NCI-H2081 (cell line): ENCODE results near the gene MKNK2.
A peak's percentile ranks its signal among the peaks of the same experiment; 100 is the strongest.

Experiments used
- DNase-seq, 2 experiments: peaks; one replicate each; lab custom pipeline; 2025; lab: John Stamatoyannopoulos, UW

Gene MKNK2

DNA sequence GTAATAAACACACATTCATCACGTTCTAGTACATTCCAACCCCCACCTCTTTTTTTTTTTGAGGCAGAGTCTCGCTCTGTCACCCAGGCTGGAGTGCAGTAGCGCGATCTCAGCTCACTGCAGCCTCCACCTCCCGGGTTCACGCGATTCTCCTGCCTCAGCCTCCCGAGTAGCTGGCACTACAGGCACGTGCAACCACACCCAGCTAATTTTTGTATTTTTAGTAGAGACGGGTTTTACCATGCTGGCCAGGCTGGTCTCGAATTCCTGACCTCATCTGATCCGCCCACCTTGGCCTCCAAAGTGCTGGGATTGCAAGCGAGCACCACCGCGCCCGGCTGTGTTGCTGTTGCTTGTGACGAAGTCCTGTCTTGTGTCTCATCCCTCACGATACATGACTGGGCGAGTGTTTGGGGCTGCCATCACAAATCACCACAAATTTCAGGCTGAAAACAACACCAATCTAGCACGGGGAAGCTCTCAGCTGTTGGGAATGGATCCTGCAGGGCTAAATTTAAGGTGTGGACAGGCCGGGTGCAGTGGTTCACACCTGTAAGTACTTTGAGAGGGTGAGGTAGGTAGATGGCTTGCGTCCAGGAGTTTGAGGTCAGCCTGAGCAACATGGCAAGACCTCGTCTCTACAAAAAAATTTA lies 29.4 kb upstream of the MKNK2 start:
- DNase-seq: no peak

DNA sequence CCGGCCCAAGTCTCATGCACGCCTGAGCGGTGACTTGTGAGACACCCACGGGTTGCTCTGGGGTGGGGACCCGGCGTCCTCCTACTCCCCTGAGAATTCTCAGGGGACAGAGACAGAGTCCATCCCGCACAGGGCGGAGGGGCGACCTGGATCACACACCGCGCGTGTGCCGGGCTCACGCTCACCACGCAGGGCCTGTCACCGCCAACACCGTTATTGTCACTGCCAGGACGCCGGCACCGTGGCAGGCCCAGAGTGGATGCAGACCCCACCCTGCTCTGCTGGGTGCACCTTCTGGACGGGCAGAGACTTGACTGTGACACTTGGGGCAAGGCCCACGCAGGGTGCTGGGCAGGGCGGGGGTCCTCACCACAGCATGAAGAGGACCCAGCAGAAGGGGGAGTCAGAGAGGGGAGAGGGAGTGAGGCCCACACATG lies 28.8 kb upstream of the MKNK2 start:
- no peak for DNase-seq

DNA sequence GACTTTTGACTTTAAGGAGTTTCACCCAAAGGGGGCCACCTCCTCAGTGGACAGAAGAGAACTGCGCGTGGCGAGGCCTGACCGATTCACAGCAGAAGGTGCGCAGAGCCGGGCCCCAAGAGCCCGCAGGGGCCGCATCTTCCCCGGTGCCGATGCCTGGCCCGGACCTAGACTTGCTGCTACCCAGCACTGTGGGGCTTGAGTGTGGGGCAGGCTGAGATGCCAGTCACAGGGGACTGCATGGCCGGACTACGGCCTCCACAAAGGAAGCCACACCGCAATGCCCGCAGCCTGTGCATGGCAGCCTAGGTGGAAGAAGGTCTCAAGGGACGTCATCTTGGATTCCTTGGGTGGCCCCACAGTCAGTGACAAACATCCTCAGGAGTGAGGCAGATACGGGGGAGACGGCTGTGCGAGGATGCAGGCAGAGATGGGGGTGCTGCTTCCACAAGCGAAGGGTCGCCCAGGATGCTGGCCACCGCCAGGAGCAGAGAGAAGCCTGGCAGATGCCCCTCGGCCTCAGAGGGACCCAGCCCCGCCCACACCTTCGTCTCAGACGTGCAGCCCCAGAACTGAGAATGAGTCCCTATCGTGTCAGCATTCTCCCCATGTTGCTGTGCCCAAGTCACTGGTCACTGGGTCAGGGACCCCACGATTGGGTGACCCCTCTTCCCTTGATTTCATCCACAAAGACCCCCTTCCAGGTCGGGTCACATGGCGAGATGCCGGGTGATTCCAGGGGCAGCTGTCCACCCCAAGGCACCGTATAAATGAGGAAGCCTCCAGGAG lies 28.2 kb upstream of the MKNK2 start:
- no peak for DNase-seq

DNA sequence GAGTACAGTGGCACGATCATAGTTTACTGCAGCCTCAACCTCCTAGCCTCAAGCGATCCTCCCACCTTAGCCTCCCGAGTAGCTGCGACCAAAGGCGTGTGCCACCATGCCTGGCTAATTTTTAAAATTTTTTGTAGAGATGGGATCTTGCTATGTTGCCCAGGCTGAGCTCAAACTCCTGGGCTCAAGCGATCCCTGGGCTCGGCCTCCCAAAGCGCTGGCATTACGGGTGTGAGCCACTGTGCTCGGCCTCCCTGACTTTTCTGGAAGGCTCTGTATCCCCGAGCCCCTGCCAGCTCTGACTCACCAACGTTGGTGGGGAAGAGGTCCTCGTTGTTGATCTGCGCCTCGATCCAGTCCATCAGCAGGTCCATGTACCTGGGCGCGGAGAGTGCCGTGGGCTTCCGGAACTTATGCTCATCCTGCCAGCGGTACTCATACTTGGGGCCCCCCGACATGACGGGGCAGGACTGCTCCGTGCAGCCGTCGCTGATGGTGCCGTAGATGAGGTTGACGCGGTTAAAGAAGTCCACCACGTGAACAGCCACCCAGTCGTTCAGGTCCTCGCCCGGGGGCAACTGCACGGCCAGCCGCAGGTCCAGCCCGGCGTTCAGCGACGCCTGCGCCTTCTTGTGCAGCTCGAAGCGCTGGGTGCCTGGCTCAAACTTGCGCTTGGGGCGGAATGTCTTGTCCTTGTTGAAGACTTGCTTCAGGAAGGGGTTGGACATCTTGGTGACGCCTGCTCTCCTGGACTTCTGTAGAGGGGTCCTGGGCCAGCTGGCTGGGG lies 27.0 kb upstream of the MKNK2 start:
- DNase-seq: no peak

DNA sequence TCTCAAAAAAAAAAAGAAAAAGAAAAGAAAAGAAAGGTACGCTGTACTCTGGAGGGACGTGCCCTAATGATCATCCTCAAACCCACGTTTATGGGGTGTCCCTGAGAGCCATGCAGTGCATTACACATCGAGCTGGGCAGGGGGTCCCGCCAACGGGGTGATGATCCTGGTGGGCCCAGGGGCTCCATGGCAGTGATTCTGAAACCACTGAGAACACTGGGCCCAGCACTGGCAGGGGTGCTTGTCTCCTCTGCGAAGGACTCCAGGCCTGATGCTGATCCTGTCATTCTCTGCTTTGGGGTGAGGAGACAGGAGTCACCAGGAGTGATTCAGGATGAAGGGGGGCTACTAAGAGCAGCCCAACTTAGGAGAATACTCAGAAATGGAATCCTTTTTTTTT lies 26.4 kb upstream of the MKNK2 start:
- DNase-seq: no peak

DNA sequence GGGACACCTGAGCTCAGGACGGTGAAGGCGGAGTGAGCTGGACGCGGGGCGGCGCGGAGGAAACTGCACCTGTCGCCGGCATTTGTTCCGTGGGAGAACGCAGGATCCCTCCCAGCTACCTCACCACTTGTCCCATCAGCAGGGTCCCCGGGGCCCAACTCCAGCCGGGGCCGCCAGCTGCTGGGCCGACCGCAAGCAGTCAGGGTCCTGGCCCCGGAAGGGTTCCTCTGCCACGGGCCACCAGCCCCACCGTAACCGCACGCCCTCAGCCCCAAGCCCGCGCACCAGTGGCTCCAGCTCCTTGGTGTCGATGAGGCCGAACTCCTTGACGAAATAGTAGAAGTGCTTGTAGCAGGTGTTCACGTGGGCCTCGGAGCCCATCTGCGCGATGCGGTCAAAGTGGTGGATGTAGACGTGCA lies 25.5 kb upstream of the MKNK2 start:
- no peak for DNase-seq

DNA sequence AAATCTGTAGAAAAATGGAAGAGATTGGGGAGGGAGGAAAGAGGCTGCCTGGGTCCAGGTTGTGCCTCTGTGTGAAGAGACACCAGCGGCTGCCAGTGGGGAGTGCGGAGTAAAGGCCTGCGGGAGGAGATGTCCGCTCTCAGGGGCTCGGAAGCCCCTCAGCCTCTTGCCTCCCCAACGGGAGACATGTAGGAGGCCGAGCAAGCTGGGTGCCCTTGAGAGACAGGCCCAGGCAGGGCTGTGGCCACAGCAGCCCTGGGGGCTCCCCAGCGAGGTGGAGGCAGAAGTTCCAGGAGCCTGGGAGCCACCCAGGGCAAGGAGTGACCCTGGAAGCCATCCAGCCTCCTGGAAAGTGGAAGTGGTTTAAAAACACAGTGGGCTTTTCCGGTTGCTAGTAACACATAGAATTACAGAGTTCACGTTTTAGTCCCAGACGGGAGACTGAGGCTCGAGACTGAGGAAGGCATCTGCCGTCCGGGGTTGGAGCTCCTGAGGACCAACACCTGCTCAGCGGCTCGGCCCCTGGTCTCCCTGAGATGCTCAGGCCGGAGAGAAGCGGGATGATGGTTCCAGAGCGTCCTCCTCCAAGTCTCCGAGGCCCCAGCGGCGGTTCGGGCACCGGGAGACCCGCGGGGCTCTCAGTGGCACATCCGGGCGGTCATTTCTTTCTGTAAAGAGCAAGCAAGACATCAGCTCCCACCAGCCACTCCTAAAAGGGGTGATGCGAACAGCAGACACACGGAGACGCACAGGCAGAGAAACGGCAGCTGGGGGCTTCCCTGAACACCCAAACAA lies 21.9 kb upstream of the MKNK2 start:
- DNase-seq: no peak

DNA sequence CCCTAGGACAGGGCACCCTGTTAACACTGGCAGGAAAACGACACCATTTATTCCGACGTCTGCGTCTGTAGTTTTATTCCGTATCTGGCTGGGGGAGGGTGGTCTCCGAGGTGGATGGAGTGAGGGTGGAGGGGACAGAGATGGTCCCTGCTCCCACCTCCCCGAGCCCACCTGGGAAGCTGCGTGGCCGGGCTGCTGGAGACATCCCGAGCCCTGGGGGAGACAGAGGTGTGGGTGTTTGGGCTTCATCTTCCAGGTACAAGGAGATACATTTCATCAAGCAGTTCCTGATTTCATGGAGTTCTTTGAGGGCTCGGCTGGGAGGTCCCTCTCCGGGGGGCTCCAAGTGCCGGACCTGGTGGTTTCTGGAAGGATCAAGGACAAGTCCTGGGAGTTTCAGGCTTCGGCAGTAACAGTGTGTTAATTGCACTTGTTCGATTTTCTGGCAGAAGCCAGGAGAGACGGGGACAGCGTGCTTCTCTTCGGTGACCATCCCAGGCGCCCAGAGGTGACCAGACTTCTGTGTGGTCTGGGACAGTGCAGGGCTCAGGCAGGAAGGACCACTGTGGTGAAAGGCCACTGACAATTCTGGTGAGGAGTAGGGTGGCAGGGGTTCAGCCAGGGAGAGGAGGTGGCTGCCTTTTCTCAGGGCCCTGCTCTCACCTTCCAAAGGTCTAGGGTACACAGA lies 20.1 kb upstream of the MKNK2 start:
- no peak for DNase-seq

DNA sequence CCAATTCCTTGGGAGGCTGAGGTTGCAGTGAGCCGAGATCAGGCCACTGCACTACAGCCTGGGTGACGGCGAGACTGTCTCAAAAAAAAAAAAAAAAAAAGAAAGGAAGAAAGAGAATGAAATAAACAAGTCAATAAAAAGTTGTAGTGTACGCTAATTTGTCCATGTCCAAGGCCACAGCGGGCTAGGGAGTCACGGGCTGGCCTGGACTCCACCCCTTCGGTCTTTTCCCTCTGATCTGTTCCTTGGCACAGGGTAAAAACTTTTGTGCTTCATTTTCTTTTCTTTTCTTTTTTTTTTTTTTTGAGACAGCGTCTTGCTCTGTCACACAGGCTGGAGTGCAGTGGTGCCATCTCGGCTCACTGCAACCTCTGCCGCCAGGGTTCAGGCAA lies 19.4 kb upstream of the MKNK2 start:
- DNase-seq: no peak

DNA sequence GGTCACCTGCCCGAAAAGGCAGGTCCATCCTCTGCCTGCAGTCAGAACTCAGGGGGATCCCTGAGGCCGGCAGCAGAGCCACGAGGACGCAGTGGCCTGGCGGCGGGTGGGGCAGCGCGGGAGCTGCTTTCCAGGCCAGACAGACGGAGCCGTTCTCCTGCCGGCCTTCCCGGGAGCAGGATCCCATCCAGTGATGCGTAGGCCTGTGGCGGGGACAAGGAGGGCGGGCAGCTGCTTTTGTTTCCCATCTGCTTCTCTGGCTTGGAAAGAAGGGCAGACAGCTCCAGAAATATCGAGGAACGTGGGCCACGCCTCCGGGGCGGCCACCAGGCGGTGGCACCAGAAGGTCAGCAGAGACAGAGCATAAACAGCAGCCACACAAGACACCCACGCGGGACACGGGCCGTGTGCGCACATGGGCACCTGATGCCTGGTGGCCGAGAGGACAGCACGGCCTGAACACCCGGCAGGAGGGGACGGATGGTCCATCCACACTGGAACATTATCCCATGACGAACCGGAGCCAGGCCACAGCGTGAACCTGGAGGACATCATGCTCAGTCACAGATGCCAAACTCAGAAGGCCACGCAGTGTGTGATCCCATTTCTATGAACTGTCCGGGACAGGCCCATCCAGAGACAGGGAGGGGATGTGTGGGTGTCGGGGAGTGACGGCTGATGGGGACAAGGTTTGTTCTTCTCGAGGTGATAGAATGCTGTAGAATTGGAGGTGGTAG lies 13.9 kb upstream of the MKNK2 start:
- DNase-seq: no peak

DNA sequence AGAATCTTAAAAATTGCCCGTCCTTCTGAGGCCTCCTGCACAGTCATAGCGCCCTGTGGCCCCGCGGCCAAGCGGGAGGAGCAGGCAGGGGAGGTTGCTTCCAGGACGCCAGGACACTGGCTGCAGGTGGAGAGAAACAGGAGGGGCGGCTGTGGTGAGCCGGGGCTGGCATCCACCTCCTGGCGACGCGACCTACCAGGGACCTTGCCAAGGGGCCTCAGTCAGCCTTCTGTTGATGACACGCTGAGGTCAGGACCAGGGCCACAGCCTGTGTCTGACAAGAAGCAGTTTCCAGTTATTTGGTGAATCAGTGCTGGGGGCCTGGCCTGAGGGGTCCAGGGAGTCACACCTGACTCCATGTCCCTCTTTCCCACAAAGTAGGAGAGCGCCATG lies 13.3 kb upstream of the MKNK2 start:
- no peak for DNase-seq

DNA sequence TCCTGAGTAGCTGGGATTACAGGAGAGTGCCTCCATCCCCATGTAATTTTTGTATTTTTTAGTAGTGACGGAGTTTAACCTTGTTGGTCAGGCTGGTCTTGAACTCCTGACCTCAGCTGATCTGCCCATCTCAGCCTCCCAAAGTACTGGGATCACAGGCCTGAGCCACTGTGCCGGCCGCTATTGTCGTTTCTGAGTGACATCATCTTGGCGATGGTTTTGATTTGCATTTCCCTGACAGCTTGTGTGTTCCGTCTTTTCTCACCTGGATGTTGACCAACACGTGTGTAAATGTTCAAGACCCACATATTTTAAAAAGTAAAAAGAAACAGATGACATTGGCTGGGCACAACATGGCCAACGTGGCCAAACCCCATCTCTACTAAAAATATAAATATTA lies 12.8 kb upstream of the MKNK2 start:
- no peak for DNase-seq

DNA sequence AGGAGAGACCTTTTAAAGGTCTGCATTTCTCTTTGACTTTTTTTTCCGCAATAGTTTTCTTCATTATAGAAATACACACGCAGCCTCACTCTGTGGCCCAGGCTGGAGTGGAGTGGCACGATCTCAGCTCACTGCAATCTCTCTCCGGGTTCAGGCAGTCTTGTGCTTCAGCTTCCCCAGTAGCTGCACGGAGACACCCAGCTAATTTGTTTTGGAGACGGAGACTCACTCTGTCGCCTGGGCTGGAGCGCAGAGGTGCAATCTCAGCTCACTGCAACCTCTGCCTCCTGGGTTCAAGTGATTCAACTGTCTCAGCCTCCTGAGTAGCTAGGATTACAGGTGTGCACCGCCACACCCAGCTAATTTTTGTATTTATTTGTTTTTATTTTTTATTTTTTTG lies 11.7 kb upstream of the MKNK2 start:
- DNase-seq: no peak

DNA sequence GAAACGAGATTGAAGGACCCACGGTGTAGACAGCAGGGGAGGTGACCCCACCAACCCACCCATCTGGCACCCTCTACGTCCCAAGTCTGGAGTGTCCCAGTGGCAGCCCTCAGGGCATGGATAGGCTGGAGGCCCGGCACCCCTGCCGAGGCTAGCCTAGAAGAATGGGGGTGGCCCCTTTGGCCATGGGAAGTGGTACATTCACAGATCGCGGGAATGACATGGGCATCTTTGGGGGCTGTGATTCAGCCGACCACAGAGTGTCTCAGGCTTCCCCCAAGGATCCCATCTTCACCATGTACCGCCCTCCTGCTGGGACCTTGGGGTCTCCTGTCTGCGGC lies 11.3 kb upstream of the MKNK2 start:
- DNase-seq: no peak

DNA sequence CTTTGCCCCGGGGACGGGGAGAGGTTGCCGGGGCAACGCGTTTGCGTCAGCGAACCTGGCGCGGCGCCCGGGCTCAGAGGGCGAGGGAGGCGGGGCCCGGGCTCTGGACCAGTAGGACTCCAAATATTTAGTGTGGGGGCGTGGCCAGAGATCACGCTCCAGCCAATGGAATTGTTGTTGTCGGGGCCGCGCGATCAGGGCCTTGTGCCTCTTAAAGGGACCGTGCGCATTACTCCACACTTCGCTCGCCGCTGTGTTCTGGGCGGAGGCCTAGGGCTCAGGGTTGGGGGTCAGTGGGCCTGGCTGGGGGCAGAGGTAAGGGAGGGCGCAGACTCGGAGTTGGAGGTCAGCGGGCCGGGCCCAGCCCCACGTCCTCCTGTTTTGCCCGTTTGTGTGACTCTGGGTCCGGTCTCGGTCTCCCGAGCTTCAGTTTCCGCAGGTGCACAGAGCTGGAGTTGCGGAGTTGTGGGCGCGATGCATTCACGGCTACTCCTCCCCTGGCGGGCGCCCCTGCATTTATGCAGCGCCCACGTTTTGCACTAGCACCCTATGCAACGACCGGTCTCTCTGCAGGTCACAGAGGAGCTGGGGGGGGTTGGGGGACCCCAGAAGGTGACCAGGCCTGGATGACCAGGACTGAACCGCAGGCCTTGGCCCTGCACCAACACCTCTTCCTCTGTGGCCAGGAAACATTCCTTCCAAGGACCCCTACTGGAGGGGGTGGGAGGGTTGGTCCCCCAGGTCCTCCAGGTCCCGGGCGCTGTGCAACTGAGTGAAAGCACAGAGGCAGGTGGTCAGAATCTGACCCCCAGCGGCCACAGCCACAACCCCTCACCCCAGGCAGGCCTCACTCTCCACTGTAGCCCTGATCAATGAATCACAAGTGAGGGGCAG lies 10.7 kb upstream of the MKNK2 start:
- peak; percentile 98 to 99 for DNase-seq

DNA sequence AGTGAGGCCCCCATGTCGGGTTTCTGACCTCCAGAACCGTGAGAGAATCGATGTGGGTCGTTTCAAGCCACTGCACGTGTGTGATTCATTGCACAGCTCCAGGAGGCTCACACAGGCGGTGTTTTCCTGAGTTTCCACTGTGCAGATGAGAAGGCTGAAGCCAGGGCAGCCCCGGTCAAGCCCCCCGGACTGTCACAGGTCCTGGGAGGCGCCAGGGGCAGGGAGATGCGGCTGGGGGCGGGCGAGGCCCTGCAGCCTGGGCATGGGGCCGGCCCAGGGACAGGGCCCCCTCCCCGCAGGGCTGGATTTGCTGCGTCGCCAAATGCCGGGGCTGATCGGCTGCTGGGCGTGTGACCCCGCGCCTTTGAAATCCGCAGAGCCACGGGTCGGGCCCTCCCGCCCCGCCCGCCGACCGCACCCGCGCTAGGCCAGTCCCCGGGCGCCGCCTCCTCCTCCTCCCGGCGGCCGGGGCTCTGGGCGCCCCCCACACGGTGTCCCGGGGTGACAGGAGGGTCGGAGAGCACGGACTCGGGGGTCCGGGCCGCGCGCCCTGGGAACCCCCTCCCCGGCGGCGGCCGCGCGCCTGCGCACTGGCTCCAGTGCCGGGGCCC lies 9.9 kb upstream of the MKNK2 start:
- DNase-seq: peak in 1 of 2 experiments; percentile 51

DNA sequence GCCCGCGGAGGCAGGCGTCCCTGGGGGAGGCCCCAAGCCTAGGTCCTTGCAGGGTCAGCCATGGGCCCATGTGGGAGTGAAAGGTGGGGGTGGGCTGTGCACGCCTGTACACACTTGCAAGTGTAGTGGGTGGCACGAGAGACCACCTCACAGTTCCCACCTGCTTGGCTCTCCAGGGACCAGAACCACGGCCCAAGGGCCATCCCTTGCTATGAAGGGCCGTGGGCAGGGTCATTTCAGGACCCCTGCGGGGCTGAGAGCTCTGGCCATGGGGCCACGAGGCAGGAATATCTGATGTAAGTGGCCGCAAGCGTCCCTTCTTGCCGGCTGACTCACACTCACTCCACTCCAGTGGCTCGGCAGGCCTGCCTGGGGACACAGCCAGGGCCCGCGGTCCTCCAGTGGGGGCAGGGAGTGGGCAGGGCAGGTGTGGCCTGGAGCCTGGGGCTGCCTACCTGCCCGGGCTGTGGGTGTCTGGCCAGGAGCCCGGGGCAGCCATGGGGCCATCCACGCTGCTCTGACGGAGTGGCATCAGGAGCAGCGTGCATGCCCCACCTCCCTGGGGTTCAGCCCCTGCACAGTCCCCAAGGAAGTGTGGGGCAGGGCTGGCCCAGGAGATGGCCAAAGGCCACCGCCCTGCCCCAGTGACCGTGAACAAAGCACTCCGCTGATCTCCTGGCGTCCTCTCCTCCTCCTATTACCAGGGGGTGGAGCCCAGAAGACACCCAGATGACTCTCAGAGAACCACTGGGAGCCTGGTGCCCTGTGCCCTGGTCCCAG lies 8.6 kb upstream of the MKNK2 start:
- DNase-seq: no peak

DNA sequence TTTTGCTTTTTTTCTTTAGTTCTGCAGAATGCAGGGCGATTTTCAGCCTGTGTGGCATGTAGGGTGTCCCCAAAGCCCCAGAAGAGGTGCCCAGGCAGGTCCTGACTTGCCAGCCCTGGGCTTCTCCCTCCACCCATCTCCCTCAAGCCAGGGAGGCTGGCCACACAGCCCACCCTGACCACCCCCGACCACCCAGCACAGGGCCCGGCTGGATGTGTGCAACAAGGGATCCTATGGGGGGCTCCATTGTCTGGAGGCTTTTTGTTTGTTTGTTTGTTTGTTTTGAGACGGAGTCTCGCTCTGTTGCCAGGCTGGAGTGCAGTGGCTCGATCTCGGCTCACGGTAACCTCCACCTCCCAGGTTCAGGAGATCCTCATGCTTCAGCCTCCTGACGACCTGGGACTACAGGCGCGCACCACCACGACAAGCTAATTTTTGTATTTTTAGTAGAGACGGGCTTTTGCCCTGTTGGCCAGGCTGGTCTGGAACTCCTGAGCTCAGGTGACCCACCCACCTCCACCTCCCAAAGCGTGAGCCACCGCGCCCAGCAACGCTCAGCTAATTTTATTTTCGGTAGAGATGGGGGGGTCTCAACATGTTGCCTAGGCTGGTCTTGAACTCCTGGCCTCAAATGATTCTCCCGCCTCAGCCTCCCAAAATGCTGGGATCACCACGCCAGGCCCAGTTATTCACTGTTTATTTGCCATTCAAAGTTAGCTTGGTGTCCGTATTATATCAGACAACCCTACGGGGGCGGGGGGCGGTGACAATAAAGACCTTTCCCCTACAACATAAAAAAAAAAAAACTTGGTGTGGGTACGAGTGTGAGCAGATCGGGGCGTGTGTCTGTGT lies 7.8 kb upstream of the MKNK2 start:
- no peak for DNase-seq
